OCI-LY3 (cell line): ENCODE results near the gene TUBGCP5.

Experiments used
- H2AFZ ChIP-seq: fragments of 200-600, 300-600 bp; shearing (Covaris generic); 2 replicates; pipeline ENCODE4 v1.6.0; 2014; ENCODE audit warnings: antibody characterized with exemption, low read depth, low read length
- H3K27ac ChIP-seq: fragments of 200-600, 300-600 bp; sonication (generic); 2 replicates; pipeline ENCODE4 v1.5.1; 2014; ENCODE audit warnings: mild to moderate bottlenecking, low read length, moderate library complexity, mixed read lengths
- H3K27me3 ChIP-seq: fragments of 200-600, 300-600 bp; sonication (generic); 2 replicates; pipeline ENCODE4 v1.6.1; 2014; ENCODE audit warnings: low read depth, low read length, mixed read lengths
- H3K36me3 ChIP-seq: fragments of 200-600, 300-600 bp; sonication (generic); replicated peaks from 2 replicates; pipeline ENCODE3; 2014; ENCODE audit warnings: low read depth, low read length, mixed read lengths
- H3K4me1 ChIP-seq: fragments of 300-600, 200-600 bp; sonication (generic); 2 replicates; pipeline ENCODE4 v1.6.1; 2014; ENCODE audit warnings: low read length, mixed read lengths
- H3K4me2 ChIP-seq: fragments of 200-600, 300-600 bp; sonication (generic); 2 replicates; pipeline ENCODE4 v1.6.1; 2014; ENCODE audit warnings: low read length, mixed read lengths
- H3K4me3 ChIP-seq: fragments of 300-600, 200-600 bp; sonication (generic); 2 replicates; pipeline ENCODE4 v1.5.1; 2014; ENCODE audit warnings: antibody characterized with exemption, mild to moderate bottlenecking, low read length, moderate library complexity
- H3K79me2 ChIP-seq: fragments of 300-600, 200-600 bp; shearing (Covaris generic); 2 replicates; pipeline ENCODE4 v1.6.1; 2014; ENCODE audit warnings: mild to moderate bottlenecking, low read length, mixed read lengths
- H3K9ac ChIP-seq: fragments of 300-600, 200-600 bp; shearing (Covaris generic); 2 replicates; pipeline ENCODE4 v1.6.0; 2014; ENCODE audit warnings: mild to moderate bottlenecking, low read length, moderate library complexity
- H3K9me3 ChIP-seq: fragments of 200-600, 300-600 bp; shearing (Covaris generic); 2 replicates; pipeline ENCODE4 v1.6.1; 2014; ENCODE audit warnings: low read length, mixed read lengths; ENCODE audit not compliant: insufficient read depth
- H4K20me1 ChIP-seq: fragments of 200-600, 300-600 bp; sonication (generic); 2 replicates; pipeline ENCODE4 v1.6.1; 2016; ENCODE audit warnings: low read length, mixed read lengths; ENCODE audit not compliant: insufficient read depth
- CTCF ChIP-seq: fragments of 200-600, 300-600 bp; sonication (generic); IDR thresholded peaks from 2 replicates; pipeline ENCODE4 v1.5.1; 2014; ENCODE audit warnings: antibody characterized with exemption, low read length, low read depth
- EZH2phosphoT487 ChIP-seq: fragments of 200-600 bp; shearing (Covaris generic); IDR thresholded peaks from 2 replicates; pipeline ENCODE4 v1.6.1; 2018; ENCODE audit warnings: antibody characterized with exemption, mixed run types, low read depth

The TUBGCP5 gene

GRCh38 chr15:22962611-22963010 is 76.8 kb downstream of the TUBGCP5 start:
- peaks cover 5% of the 10 kb centered on the region; the same call in 1 of the 2 replicates for H3K4me1 ChIP-seq
- no peaks in the 10 kb centered on the region for H3K27me3 ChIP-seq
- H3K9me3 ChIP-seq, result no peaks in the 10 kb centered on the region
- no peak for TF ChIP-seq EZH2phosphoT487
- no peak for TF ChIP-seq CTCF
- no peaks in the 10 kb centered on the region; the same call in 1 of the 2 replicates for H3K79me2 ChIP-seq
- H2AFZ ChIP-seq, result no peak overlapping the region
- no peak overlapping the region for H3K27ac ChIP-seq
- no peak overlapping the region for H3K9ac ChIP-seq
- H3K36me3 ChIP-seq, result no peaks in the 10 kb centered on the region
- H4K20me1 ChIP-seq, result peaks cover 7% of the 10 kb centered on the region; the same call in 1 of the 2 replicates
- H3K4me2 ChIP-seq, result no peak overlapping the region
- H3K4me3 ChIP-seq, result no peak overlapping the region

- Histone ChIP-seq H3K4me2 (no peak overlapping the region), H3K79me2 (no peaks in the 10 kb centered on the region; the same call in 1 of the 2 replicates)
Observed at GRCh38 chr15:22961762-22962161, 77.6 kb downstream of the TUBGCP5 start.

GRCh38 chr15:22960556-22960955 is 78.8 kb downstream of the TUBGCP5 start:
- Histone ChIP-seq H3K4me3 (no peak overlapping the region), H2AFZ (no peak overlapping the region), H3K9ac (no peak overlapping the region), H3K4me1 (peaks cover 5% of the 10 kb centered on the region; the same call in 1 of the 2 replicates), H3K36me3 (no peaks in the 10 kb centered on the region), H3K27ac (no peak overlapping the region), H3K79me2 (no peaks in the 10 kb centered on the region; the same call in 1 of the 2 replicates), H3K9me3 (no peaks in the 10 kb centered on the region), H3K4me2 (no peak overlapping the region), H4K20me1 (peaks cover 7% of the 10 kb centered on the region; the same call in 1 of the 2 replicates), H3K27me3 (no peaks in the 10 kb centered on the region)
- TF ChIP-seq EZH2phosphoT487 (no peak), CTCF (no peak)

More at GRCh38 chr15:22961762-22962161, 77.6 kb downstream of the TUBGCP5 start:
- peaks cover 5% of the 10 kb centered on the region; the same call in 1 of the 2 replicates for H3K4me1 ChIP-seq
- H3K9ac ChIP-seq, result no peak overlapping the region
- H3K4me3 ChIP-seq, result no peak overlapping the region
- H4K20me1 ChIP-seq, result peaks cover 7% of the 10 kb centered on the region; the same call in 1 of the 2 replicates
- H3K27me3 ChIP-seq, result no peaks in the 10 kb centered on the region
- H3K36me3 ChIP-seq, result no peaks in the 10 kb centered on the region
- H3K27ac ChIP-seq, result no peak overlapping the region
- no peak overlapping the region for H2AFZ ChIP-seq
- H3K9me3 ChIP-seq, result no peaks in the 10 kb centered on the region
- no peak for TF ChIP-seq EZH2phosphoT487
- no peak for TF ChIP-seq CTCF

- no peak overlapping the region for H3K9ac ChIP-seq
- H3K27me3 ChIP-seq, result no peaks in the 10 kb centered on the region
- no peaks in the 10 kb centered on the region; the same call in 1 of the 2 replicates for H3K79me2 ChIP-seq
- no peak overlapping the region for H2AFZ ChIP-seq
- TF ChIP-seq EZH2phosphoT487 (no peak), CTCF (no peak)
- H3K36me3 ChIP-seq, result no peaks in the 10 kb centered on the region
- H3K27ac ChIP-seq, result no peak overlapping the region
- H3K9me3 ChIP-seq, result no peaks in the 10 kb centered on the region
- peaks cover 5% of the 10 kb centered on the region; the same call in 1 of the 2 replicates for H3K4me1 ChIP-seq
- H3K4me2 ChIP-seq, result no peak overlapping the region
- peaks cover 7% of the 10 kb centered on the region; the same call in 1 of the 2 replicates for H4K20me1 ChIP-seq
- no peak overlapping the region for H3K4me3 ChIP-seq
Observed at GRCh38 chr15:22960126-22960525, 79.2 kb downstream of the TUBGCP5 start.
